Pancreas (tissue), 10 donors: ENCODE measurements around the gene SYNJ2. TPM values are rescaled to one million over a fixed set of nuclear protein-coding genes. Genes with fewer than 3 reads are reported as not detected.

Experiments
- ATAC-seq, 4 donors: fragments of 200-7000 bp; cut with Tn5 transposase; one replicate each; pipeline versions ENCODE4 v1.8.0 to v1.9.1; 2020; ENCODE audit warnings: mild to moderate bottlenecking in 4 of 4, moderate library complexity in 4 of 4
- DNase-seq, 6 donors: peaks; one replicate each; pipeline ENCODE4 v3.0.0-alpha.2; 2020
- FAIRE-seq: peaks from 2 replicates; lab custom pipeline; 2012; peaks lifted over from hg19 to GRCh38; lab: Jason Lieb, UNC
- H3K27ac ChIP-seq, 4 donors: fragments of 200-600 bp; sonication (generic); 1 replicate in 3 of 4; 2 replicates in 1 of 4; pipeline versions ENCODE4 v1.5.0 to v1.8.0; 2020
- H3K27me3 ChIP-seq, 4 donors: fragments of 200-600 bp; one replicate each; pipeline ENCODE4 v1.8.0; 2021
- H3K36me3 ChIP-seq, 3 donors: fragments of 200-600 bp; sonication (generic) in 1 of 3; one replicate each; pipeline versions ENCODE4 v1.5.0 to v1.8.0; 2020 to 2021
- H3K4me1 ChIP-seq, 3 donors: fragments of 200-600 bp; one replicate each; pipeline ENCODE4 v1.8.0; 2021
- H3K4me3 ChIP-seq, 4 donors: fragments of 200-600 bp; sonication (generic) in 2 of 4; one replicate each; pipeline versions ENCODE4 v1.5.0 to v1.8.0; 2020 to 2021
- H3K9me3 ChIP-seq, 4 donors: fragments of 200-600 bp; one replicate each; pipeline ENCODE4 v1.8.0; 2021
- CTCF ChIP-seq, 4 donors: fragments of 200-600 bp; sonication (generic) in 3 of 4; IDR thresholded peaks; one replicate each; pipeline versions ENCODE4 v1.5.0 to v1.8.0; 2021; ENCODE audit warnings: antibody characterized with exemption in 4 of 4
- WGBS, 2 donors: extraction: QIAGEN DNeasy Blood & Tissue Kit; methylation state at CpG; one replicate each; pipeline ENCODE4 v1.1.7; 2013; 5-methylcytosine and 5-hydroxymethylcytosine counted together
- intact Hi-C, 3 donors: fragments of 100-400 bp; cut with DNase I; formaldehyde crosslinking; loops; one replicate each; pipeline versions ENCODE4 v1.11.1 to v1.14.2; 2022
- polyA plus RNA-seq, 2 donors: library from polyadenylated mRNA; stranded (reverse); fragments of 200-250 nt; gene quantifications; one replicate each; pipeline ENCODE4 v1.2.3, GENCODE V29; 2013
- total RNA-seq, 6 donors: library from RNA; stranded (reverse); fragmentation: NEBNext Ultra II Directional in 4 of 6; extraction: Animal tissue kit (Norgen Biotek cat#: 25700) in 4 of 6; gene quantifications; one replicate each; pipeline versions ENCODE4 v1.2.1 to v1.2.4, GENCODE V29; 2021 to 2023
- donor health status: healthy with polysubstance abuse.
- donor health status: DM: no; HTN: no; CAD: no; lungs with moderate emphysema.
- donor health status: DM: no; HTN: no; CAD: no.
- donor health status: control.
- donor health status: control.
- donor health status: Bipolar disorder and iron deficiency.
- donor health status: DM: yes; HTN: yes; CAD: no.
- donor health status: DM: no; HTN: no; CAD: no.
- donor health status: DM: no; HTN: no; CAD: no.
- donor health status: DM: yes; HTN: yes; CAD: no.

SYNJ2 gene
- total and polyA plus RNA-seq, 8 donors, result 7.9 to 17.1 (median 9.9) TPM

DNA sequence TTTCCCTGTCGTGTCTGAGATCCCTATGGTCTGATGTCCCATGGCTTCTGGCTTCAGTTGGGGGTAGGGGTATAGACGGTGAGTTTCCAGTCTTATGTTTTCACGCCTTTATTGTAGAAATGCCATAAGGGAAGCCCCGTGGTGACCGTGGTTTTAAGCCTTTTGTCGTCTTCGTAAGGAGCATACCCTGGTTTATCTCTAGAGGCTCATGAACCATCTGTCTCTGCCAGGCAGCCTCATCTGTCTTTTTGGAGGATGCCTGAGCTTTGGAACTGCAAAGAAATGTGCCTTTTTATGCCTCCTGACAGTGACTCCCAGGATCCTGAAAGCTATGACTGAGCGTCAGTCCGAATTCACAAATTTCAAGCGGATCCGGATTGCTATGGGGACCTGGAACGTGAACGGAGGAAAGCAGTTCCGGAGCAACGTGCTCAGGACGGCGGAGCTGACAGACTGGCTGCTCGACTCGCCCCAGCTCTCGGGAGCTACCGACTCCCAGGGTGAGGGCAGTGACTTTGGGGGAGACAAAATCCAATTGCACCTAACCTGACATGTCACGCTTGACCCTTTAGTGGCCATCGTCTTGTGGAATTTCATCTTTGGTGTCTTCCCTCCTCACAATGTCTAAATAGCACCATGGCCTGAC is 84.6 kb downstream of the SYNJ2 start:
- no peak overlapping the region for H3K27ac ChIP-seq
- no peak overlapping the region for H3K4me3 ChIP-seq
- no peak for FAIRE-seq
- H3K4me1 ChIP-seq, result peaks cover 0 to under 1% (median 0%) of the 10 kb centered on the region in 3 donors
- DNase-seq, result no peak
- TF ChIP-seq CTCF (IDR thresholded peaks at IDR 0.05), result no peak
- ATAC-seq, result no peak
- H3K9me3 ChIP-seq, result no peaks in the 10 kb centered on the region
- H3K27me3 ChIP-seq, result no peaks in the 10 kb centered on the region
- WGBS, 2 donors, result 94 to 95% methylated on average over 23 of the region's 23 CpGs
- intact Hi-C loops, result loop anchor here in 2 of 3 donors (10.0 kb wide), 3 partner anchors 71 to 311 kb away; no protein-coding TSS in a partner anchor
- H3K36me3 ChIP-seq, result peaks cover 4 to 22% (median 7%) of the 10 kb centered on the region in 3 donors

DNA sequence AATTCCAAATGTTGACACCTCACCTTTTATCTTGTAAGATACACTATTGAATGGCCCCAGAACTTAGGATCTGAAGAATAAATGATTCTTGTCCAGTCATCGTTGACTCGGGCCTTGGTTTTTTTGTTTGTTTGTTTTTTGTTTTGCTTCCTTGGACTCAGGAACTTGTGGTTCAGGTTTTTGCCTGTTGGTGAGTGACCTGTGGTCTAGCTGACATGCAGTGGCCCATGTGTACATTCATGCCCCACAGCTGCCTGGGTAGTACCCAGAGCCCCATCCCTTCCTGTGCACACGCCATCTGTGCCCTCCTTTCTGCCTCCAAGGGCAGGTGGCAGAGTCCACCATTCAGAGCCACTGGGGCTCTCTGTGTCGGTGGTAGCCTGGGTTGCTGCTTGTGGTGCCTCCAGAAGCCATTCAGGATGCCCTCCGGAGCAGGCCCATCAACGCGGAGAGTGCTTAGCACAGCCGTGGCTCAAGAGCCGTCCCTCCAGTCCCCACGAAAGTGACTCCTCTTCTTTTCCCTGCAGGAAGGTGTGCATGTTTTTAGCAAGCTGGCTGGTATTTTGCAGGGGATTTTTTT is 85.9 kb downstream of the SYNJ2 start:
- ATAC-seq, result no peak
- no peaks in the 10 kb centered on the region for H3K4me1 ChIP-seq
- TF ChIP-seq CTCF (IDR thresholded peaks at IDR 0.05), result no peak
- no peaks in the 10 kb centered on the region for H3K27me3 ChIP-seq
- H3K9me3 ChIP-seq, result no peaks in the 10 kb centered on the region
- DNase-seq, result no peak
- H3K27ac ChIP-seq, result no peak overlapping the region
- H3K36me3 ChIP-seq, result peaks cover 4 to 29% (median 7%) of the 10 kb centered on the region in 3 donors
- WGBS, 2 donors, result 82 to 88% methylated on average over 10 of the region's 10 CpGs
- FAIRE-seq, result no peak
- H3K4me3 ChIP-seq, result no peak overlapping the region
- intact Hi-C loops, result loop anchor here in 2 of 3 donors (10.0 kb wide), 3 partner anchors 73 to 313 kb away; no protein-coding TSS in a partner anchor

GRCh38 chr6:158068156-158068892 is 86.7 kb downstream of the SYNJ2 start:
- Histone ChIP-seq H3K4me3 (no peak overlapping the region), H3K36me3 (peaks cover 4 to 29% (median 7%) of the 10 kb centered on the region in 3 donors), H3K4me1 (no peaks in the 10 kb centered on the region), H3K27me3 (no peaks in the 10 kb centered on the region), H3K9me3 (no peaks in the 10 kb centered on the region), H3K27ac (peak overlapping the region in 2 of 4 donors; percentile 24 to 67)
- 89 to 95% methylated on average over 10 of the region's 10 CpGs for WGBS, 2 donors
- ATAC-seq (peak; percentile 5 to 53 (median 35)), FAIRE-seq (no peak), DNase-seq (no peak)
- intact Hi-C loops, result loop anchor here in 2 of 3 donors (10.0 kb wide), 3 partner anchors 74 to 314 kb away; no protein-coding TSS in a partner anchor
- no peak for TF ChIP-seq CTCF (IDR thresholded peaks at IDR 0.05)

GRCh38 chr6:158068893-158069799 is 87.5 kb downstream of the SYNJ2 start:
- no peak for TF ChIP-seq CTCF (IDR thresholded peaks at IDR 0.05)

More at GRCh38 chr6:158068893-158069799, 87.5 kb downstream of the SYNJ2 start:
- peaks cover 4 to 29% (median 4%) of the 10 kb centered on the region in 3 donors for H3K36me3 ChIP-seq
- FAIRE-seq (no peak), ATAC-seq (peak; percentile 51 to 81 (median 70)), DNase-seq (peak in 2 of 6 donors; percentile 31 to 53)
- no peaks in the 10 kb centered on the region for H3K9me3 ChIP-seq
- H3K4me3 ChIP-seq, result no peak overlapping the region
- H3K4me1 ChIP-seq, result no peaks in the 10 kb centered on the region
- intact Hi-C loops, result loop anchor here in 2 of 3 donors (10.0 kb wide), 3 partner anchors 74 to 314 kb away; no protein-coding TSS in a partner anchor
- peak overlapping the region in 2 of 4 donors; percentile 24 to 67 for H3K27ac ChIP-seq
- H3K27me3 ChIP-seq, result no peaks in the 10 kb centered on the region
- WGBS, 2 donors, result 82% methylated on average over 14 of the region's 14 CpGs
